ENCODE data around the gene MAML3. TPM values are rescaled to one million over a fixed set of nuclear protein-coding genes. Genes with fewer than 3 reads are reported as not detected.

The MAML3 gene
- total and polyA plus RNA-seq, 2 experiments from 2014 or later: 1.7 to 6.5 TPM

GRCh38 chr4:139905489-139905888, 248.5 kb downstream of the MAML3 start (continued):
- TF ChIP-seq EZH2phosphoT487 (IDR thresholded peaks at IDR 0.05; ENCODE audit: unreplicated experiment): no peak
- TF ChIP-seq NANOG (IDR thresholded peaks at IDR 0.05; ENCODE audit: borderline replicate concordance): no peak
- no peak for TF ChIP-seq POLR2AphosphoS5 (IDR thresholded peaks at IDR 0.05; ENCODE audit: low read depth)

- Histone ChIP-seq H3K9me2 (ENCODE audit: insufficient read depth) (no peaks in the 10 kb centered on the region; the same call in 1 of the 2 replicates), H3K27ac (ENCODE audit: low read depth) (no peak overlapping the region), H3K79me2 (replicated peaks; ENCODE audit: insufficient read depth) (no peaks in the 10 kb centered on the region), H3K4me2 (no peak overlapping the region), H4K20me1 (replicated peaks; ENCODE audit: insufficient read depth) (no peaks in the 10 kb centered on the region), H3K4me3 (no peak overlapping the region), H3K4me1 (ENCODE audit: insufficient read depth) (peaks cover 28% of the 10 kb centered on the region), H3K36me3 (ENCODE audit: insufficient read depth) (no peaks in the 10 kb centered on the region), H2AFZ (no peak overlapping the region), H3F3A (replicated peaks; ENCODE audit: low read depth) (no peaks in the 10 kb centered on the region), H3K27me3 (ENCODE audit: insufficient read depth) (no peaks in the 10 kb centered on the region)
- Mint-ChIP-seq H3K9me3 (peaks cover 7% of the 10 kb centered on the region; the same call in 1 of the 3 replicates), H3K4me1 (peaks cover 21% of the 10 kb centered on the region), H3K36me3 (ENCODE audit: low read depth) (no peaks in the 10 kb centered on the region; the same call in 2 of the 3 replicates), H3K27ac (no peak overlapping the region), H3K4me3 (no peak overlapping the region), H3K27me3 (ENCODE audit: insufficient read depth, low read depth, poor library complexity) (peaks cover 6% of the 10 kb centered on the region)
- DNase-seq (ENCODE audit: low spot score) (no peak), ATAC-seq (no peak)
- TF ChIP-seq POLR2AphosphoS5 (IDR thresholded peaks at IDR 0.05; ENCODE audit: low read depth) (no peak), ZNF114 (CRISPR knock-in tag; IDR thresholded peaks at IDR 0.05) (no peak), ZNF331 (CRISPR knock-in tag; IDR thresholded peaks at IDR 0.05; ENCODE audit: low read depth) (no peak), REST (IDR thresholded peaks at IDR 0.05; ENCODE audit: unreplicated experiment) (no peak), CTCF (conservative IDR thresholded peaks at IDR 0.05; ENCODE audit: low read depth in 2 of 2) (no peak), EZH2phosphoT487 (IDR thresholded peaks at IDR 0.05; ENCODE audit: unreplicated experiment) (no peak), EZH2 (IDR thresholded peaks at IDR 0.05; ENCODE audit: low read depth, unreplicated experiment) (no peak), STAT1 (IDR thresholded peaks at IDR 0.05; ENCODE audit: unreplicated experiment) (no peak), ZNF462 (CRISPR knock-in tag; IDR thresholded peaks at IDR 0.05) (no peak), NANOG (IDR thresholded peaks at IDR 0.05; ENCODE audit: borderline replicate concordance) (no peak), JUNB (IDR thresholded peaks at IDR 0.05; ENCODE audit: unreplicated experiment) (no peak), ETS1 (IDR thresholded peaks at IDR 0.05) (no peak), CREB1 (CRISPR knock-in tag; IDR thresholded peaks at IDR 0.05; ENCODE audit: low read depth) (no peak)
Observed at GRCh38 chr4:139904406-139904805, 249.6 kb downstream of the MAML3 start.
